ENCODE data around the gene TSPEAR. TPM values are rescaled to one million over a fixed set of nuclear protein-coding genes. Genes with fewer than 3 reads are reported as not detected.

Gene TSPEAR
- total RNA-seq, 1 experiment from 2014 or later: 2.1 TPM

- ATAC-seq (no peak), DNase-seq (ENCODE audit: low spot score) (no peak)
- peaks cover 5% of the 10 kb centered on the region; the same call in 1 of the 2 replicates for H3K27me3 Mint-ChIP-seq (ENCODE audit: low read depth)
- no peak overlapping the region for H3K27ac Mint-ChIP-seq
- CTCF ChIA-PET: no interaction called here
- peaks cover 3% of the 10 kb centered on the region; the same call in 1 of the 2 replicates for H3K4me1 Mint-ChIP-seq
- TF ChIP-seq GRHL2 (CRISPR knock-in tag; IDR thresholded peaks at IDR 0.05; ENCODE audit: insufficient replicate concordance, severe bottlenecking): no peak
- TF ChIP-seq ZNF317 (CRISPR knock-in tag; IDR thresholded peaks at IDR 0.05; ENCODE audit: borderline replicate concordance, low read depth): peak; percentile 95
- no peak for TF ChIP-seq STAT6 (CRISPR knock-in tag; conservative IDR thresholded peaks at IDR 0.05; ENCODE audit: low read depth)
- peaks cover 50% of the 10 kb centered on the region for H3K36me3 Mint-ChIP-seq
- H3K4me3 Mint-ChIP-seq: no peak overlapping the region
- POLR2A ChIA-PET: no interaction called here
- H3K9me3 Mint-ChIP-seq: peaks cover 63% of the 10 kb centered on the region
Observed at GRCh38 chr21:44623575-44623974, 87.8 kb downstream of the TSPEAR start.

GRCh38 chr21:44619886-44620285 is 91.5 kb downstream of the TSPEAR start:
- CTCF ChIA-PET: interaction anchor here (1.9 kb wide), 1 partner anchor 91 kb away, joined by 8 read pairs; the partner anchor contains the start of gene TSPEAR
- H3K4me3 Mint-ChIP-seq: no peak overlapping the region
- peaks cover 61% of the 10 kb centered on the region for H3K9me3 Mint-ChIP-seq
- TF ChIP-seq ZNF121 (CRISPR knock-in tag; IDR thresholded peaks at IDR 0.05): no peak
- TF ChIP-seq ZNF317 (CRISPR knock-in tag; IDR thresholded peaks at IDR 0.05; ENCODE audit: borderline replicate concordance, low read depth): peak; percentile 99
- H3K36me3 Mint-ChIP-seq: peaks cover 47% of the 10 kb centered on the region
- H3K27ac Mint-ChIP-seq: no peak overlapping the region
- DNase-seq (ENCODE audit: low spot score): no peak
- POLR2A ChIA-PET: no interaction called here
- H3K4me1 Mint-ChIP-seq: peaks cover 28% of the 10 kb centered on the region
- no peak for ATAC-seq
- H3K27me3 Mint-ChIP-seq (ENCODE audit: low read depth): peaks cover 5% of the 10 kb centered on the region; the same call in 1 of the 2 replicates

- ATAC-seq (no peak), DNase-seq (ENCODE audit: low spot score) (no peak)
- Mint-ChIP-seq H3K9me3 (peaks cover 51% of the 10 kb centered on the region), H3K4me1 (peaks cover 31% of the 10 kb centered on the region), H3K36me3 (peaks cover 37% of the 10 kb centered on the region), H3K27ac (no peak overlapping the region), H3K27me3 (ENCODE audit: low read depth) (peaks cover 2% of the 10 kb centered on the region; the same call in 1 of the 2 replicates), H3K4me3 (no peak overlapping the region)
- TF ChIP-seq NR2C2 (CRISPR knock-in tag; IDR thresholded peaks at IDR 0.05): no peak
- no peak for TF ChIP-seq ZNF121 (CRISPR knock-in tag; IDR thresholded peaks at IDR 0.05)
- ChIA-PET POLR2A (interaction anchor here (0.6 kb wide), 1 partner anchor 220 kb away, joined by 3 read pairs; no protein-coding TSS in a partner anchor), CTCF (interaction anchor here (0.8 to 3.6 kb wide), 10 partner anchors 8 to 182 kb away, joined by 3 to 16 read pairs (median 4); partner anchors contain the start of genes KRTAP10-12, KRTAP10-5, KRTAP10-9 and TSPEAR)
Observed at GRCh38 chr21:44618909-44619308, 92.5 kb downstream of the TSPEAR start.

GRCh38 chr21:44618504-44618903 is 92.9 kb downstream of the TSPEAR start:
- Mint-ChIP-seq H3K4me1 (peaks cover 31% of the 10 kb centered on the region), H3K9me3 (peaks cover 47% of the 10 kb centered on the region), H3K36me3 (peaks cover 33% of the 10 kb centered on the region), H3K27ac (no peak overlapping the region), H3K4me3 (no peak overlapping the region), H3K27me3 (ENCODE audit: low read depth) (peaks cover 2% of the 10 kb centered on the region; the same call in 1 of the 2 replicates)
- ATAC-seq: peak; percentile 81
- CTCF ChIA-PET: interaction anchor here (0.8 to 3.6 kb wide), 10 partner anchors 8 to 182 kb away, joined by 3 to 16 read pairs (median 4); partner anchors contain the start of genes KRTAP10-12, KRTAP10-5, KRTAP10-9 and TSPEAR
- peak; percentile 40 for DNase-seq (ENCODE audit: low spot score)
- POLR2A ChIA-PET: interaction anchor here (0.6 kb wide), 1 partner anchor 221 kb away, joined by 3 read pairs; no protein-coding TSS in a partner anchor
- TF ChIP-seq JUN (CRISPR knock-in tag; IDR thresholded peaks at IDR 0.05) (no peak), TCF7 (CRISPR knock-in tag; IDR thresholded peaks at IDR 0.05; ENCODE audit: low read depth) (no peak), NFYB (CRISPR knock-in tag; conservative IDR thresholded peaks at IDR 0.05; ENCODE audit: low read depth) (no peak), PREB (CRISPR knock-in tag; IDR thresholded peaks at IDR 0.05; ENCODE audit: borderline replicate concordance) (no peak), USF2 (CRISPR knock-in tag; IDR thresholded peaks at IDR 0.05) (no peak), FOXJ3 (CRISPR knock-in tag; IDR thresholded peaks at IDR 0.05; ENCODE audit: borderline replicate concordance) (no peak), ZBTB43 (CRISPR knock-in tag; IDR thresholded peaks at IDR 0.05) (no peak), KAT7 (CRISPR knock-in tag; IDR thresholded peaks at IDR 0.05; ENCODE audit: borderline replicate concordance) (no peak), E2F4 (CRISPR knock-in tag; IDR thresholded peaks at IDR 0.05; ENCODE audit: borderline replicate concordance, low read depth) (no peak), ZNF121 (CRISPR knock-in tag; IDR thresholded peaks at IDR 0.05) (no peak), ZNF671 (CRISPR knock-in tag; IDR thresholded peaks at IDR 0.05) (no peak), USF1 (CRISPR knock-in tag; IDR thresholded peaks at IDR 0.05) (no peak), NR1H2 (CRISPR knock-in tag; IDR thresholded peaks at IDR 0.05) (no peak), FOXK1 (CRISPR knock-in tag; IDR thresholded peaks at IDR 0.05) (no peak)
